ENCODE data around the gene PGC.

Gene PGC

GRCh38 chr6:41787219-41787917 is 40.2 kb upstream of the PGC start, which contains the start of gene TOMM6:
Gene TOMM6, plus strand, starts transcription at chr6:41787694. Its CDS starts 4 bp downstream, at chr6:41787698.
- peak; percentile 98 for DNase-seq (ENCODE audit: low read depth)
- peak; percentile 82 for TF ChIP-seq MAX (IDR thresholded peaks at IDR 0.05; ENCODE audit: low read depth, low read length)
- TF ChIP-seq, protein P1, sequence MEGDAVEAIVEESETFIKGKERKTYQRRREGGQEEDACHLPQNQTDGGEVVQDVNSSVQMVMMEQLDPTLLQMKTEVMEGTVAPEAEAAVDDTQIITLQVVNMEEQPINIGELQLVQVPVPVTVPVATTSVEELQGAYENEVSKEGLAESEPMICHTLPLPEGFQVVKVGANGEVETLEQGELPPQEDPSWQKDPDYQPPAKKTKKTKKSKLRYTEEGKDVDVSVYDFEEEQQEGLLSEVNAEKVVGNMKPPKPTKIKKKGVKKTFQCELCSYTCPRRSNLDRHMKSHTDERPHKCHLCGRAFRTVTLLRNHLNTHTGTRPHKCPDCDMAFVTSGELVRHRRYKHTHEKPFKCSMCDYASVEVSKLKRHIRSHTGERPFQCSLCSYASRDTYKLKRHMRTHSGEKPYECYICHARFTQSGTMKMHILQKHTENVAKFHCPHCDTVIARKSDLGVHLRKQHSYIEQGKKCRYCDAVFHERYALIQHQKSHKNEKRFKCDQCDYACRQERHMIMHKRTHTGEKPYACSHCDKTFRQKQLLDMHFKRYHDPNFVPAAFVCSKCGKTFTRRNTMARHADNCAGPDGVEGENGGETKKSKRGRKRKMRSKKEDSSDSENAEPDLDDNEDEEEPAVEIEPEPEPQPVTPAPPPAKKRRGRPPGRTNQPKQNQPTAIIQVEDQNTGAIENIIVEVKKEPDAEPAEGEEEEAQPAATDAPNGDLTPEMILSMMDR (IDR thresholded peaks at IDR 0.05; ENCODE audit: low read depth, low read length), result peak; percentile 75
- TF ChIP-seq MYC (IDR thresholded peaks at IDR 0.05; ENCODE audit: low read depth, low read length), result peak; percentile 89
- TF ChIP-seq POLR2A (IDR thresholded peaks at IDR 0.05; ENCODE audit: extremely low read depth, insufficient read length), result no peak
- H3K4me3 ChIP-seq (ENCODE audit: low read depth, low read length), result peak within 1 kb of the TSS; percentile 91

- H3K4me3 ChIP-seq (ENCODE audit: low read depth, low read length), result peak overlapping the region; percentile 91
- DNase-seq (ENCODE audit: low read depth), result peak; percentile 89
- TF ChIP-seq, protein P1 (IDR thresholded peaks at IDR 0.05; ENCODE audit: low read depth, low read length), result peak; percentile 46
- TF ChIP-seq MAX (IDR thresholded peaks at IDR 0.05; ENCODE audit: low read depth, low read length), result no peak; the same call in 1 of the 2 replicates
- peak; percentile 35 for TF ChIP-seq POLR2A (IDR thresholded peaks at IDR 0.05; ENCODE audit: extremely low read depth, insufficient read length)
- no peak for TF ChIP-seq MYC (IDR thresholded peaks at IDR 0.05; ENCODE audit: low read depth, low read length)
These were observed 39.4 kb upstream of the PGC start for GRCh38 chr6:41786451-41787218.

GRCh38 chr6:41785689-41786450 is 38.7 kb upstream of the PGC start:
- H3K4me3 ChIP-seq (ENCODE audit: low read depth, low read length), result peak overlapping the region; percentile 48
- DNase-seq (ENCODE audit: low read depth), result no peak
- TF ChIP-seq, protein P1 (IDR thresholded peaks at IDR 0.05; ENCODE audit: low read depth, low read length), result no peak
- TF ChIP-seq POLR2A (IDR thresholded peaks at IDR 0.05; ENCODE audit: extremely low read depth, insufficient read length) (no peak), MAX (IDR thresholded peaks at IDR 0.05; ENCODE audit: low read depth, low read length) (no peak), MYC (IDR thresholded peaks at IDR 0.05; ENCODE audit: low read depth, low read length) (no peak)

DNA sequence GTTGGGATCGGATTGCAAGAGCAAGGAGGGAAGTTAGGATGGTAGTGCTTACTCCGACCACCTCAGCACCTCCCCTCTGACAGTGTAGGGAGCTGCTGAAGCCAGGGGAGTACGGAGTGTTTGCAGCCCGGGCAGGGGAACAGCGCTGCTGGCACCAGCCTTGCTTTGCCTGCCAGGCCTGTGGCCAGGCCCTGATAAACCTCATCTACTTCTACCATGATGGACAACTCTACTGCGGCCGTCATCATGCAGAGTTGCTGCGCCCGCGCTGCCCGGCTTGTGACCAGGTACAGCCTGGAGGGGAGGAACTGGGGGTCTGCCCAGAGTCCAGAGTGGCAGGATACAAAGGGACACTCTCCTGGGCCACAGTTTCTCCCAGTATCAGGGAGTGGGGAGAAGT is 38.1 kb upstream of the PGC start:
- H3K4me3 ChIP-seq (ENCODE audit: low read depth, low read length), result no peak overlapping the region
- no peak for TF ChIP-seq POLR2A (IDR thresholded peaks at IDR 0.05; ENCODE audit: extremely low read depth, insufficient read length)
- TF ChIP-seq, protein P1 (IDR thresholded peaks at IDR 0.05; ENCODE audit: low read depth, low read length), result no peak
- TF ChIP-seq MYC (IDR thresholded peaks at IDR 0.05; ENCODE audit: low read depth, low read length), result no peak
- no peak for TF ChIP-seq MAX (IDR thresholded peaks at IDR 0.05; ENCODE audit: low read depth, low read length)

DNA sequence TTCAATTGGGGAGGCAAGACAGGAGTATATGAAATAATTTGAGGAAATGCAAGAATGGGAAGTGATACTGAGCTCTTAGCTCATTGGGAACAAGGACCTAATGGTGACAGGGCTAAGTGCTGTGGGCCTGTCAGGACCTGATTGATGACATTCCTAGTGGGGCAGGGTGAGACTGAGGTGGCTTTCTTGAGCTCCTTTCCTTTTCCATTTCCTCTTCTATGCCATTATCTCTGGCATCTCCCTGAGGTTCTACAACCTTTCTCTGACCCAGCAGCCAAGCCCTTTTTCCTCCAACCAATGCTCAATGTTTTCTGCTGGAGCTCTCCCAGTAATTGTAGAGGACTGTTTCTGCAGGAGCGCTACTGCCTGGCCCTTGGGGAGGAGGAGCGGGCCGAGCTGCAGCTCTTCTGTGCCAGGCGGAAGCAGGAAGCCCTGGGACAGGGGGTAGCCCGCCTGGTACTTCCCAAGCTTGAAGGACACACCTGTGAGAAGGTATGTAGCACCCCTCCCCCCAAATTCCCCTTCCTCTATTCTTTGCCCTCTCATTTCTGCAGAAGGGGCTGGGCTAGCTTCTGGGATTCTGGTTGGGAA is 37.5 kb upstream of the PGC start:
- no peak for TF ChIP-seq POLR2A (IDR thresholded peaks at IDR 0.05; ENCODE audit: extremely low read depth, insufficient read length)
- TF ChIP-seq MYC (IDR thresholded peaks at IDR 0.05; ENCODE audit: low read depth, low read length), result no peak
- no peak overlapping the region for H3K4me3 ChIP-seq (ENCODE audit: low read depth, low read length)
- peak; percentile 42 for DNase-seq (ENCODE audit: low read depth)

More for the DNA sequence above, 38.1 kb upstream of the PGC start:
- DNase-seq (ENCODE audit: low read depth), result no peak
